GM12878 (cell line): ENCODE results near the gene EEF1A1.

Experiments used
- CHD2 ChIP-seq: IDR thresholded peaks from 2 replicates; pipeline ENCODE4 v1.6.1; 2011; ENCODE audit warnings: low read depth, low read length, improper control_type of control experiment, borderline replicate concordance
- FOXK2 ChIP-seq: fragments of 450-650 bp; IDR thresholded peaks from 2 replicates; pipeline ENCODE4 v1.6.1; 2017; ENCODE audit warnings: mild to moderate bottlenecking, moderate library complexity
- ZSCAN29 ChIP-seq: fragments of 450-650 bp; IDR thresholded peaks from 2 replicates; pipeline ENCODE4 v1.6.1; 2017; ENCODE audit warnings: mild to moderate bottlenecking, moderate library complexity
- TF ChIP-seq, protein P1 (sequence below), 3 experiments: IDR thresholded peaks in 2 of 3; conservative IDR thresholded peaks in 1 of 3; 2 replicates each; pipeline ENCODE4 v1.5.1; 2011; ENCODE audit warnings: low read depth in 3 of 3, low read length in 3 of 3, mild to moderate bottlenecking in 3 of 3, control low read depth in 2 of 3, moderate library complexity in 2 of 3, inconsistent platforms in 1 of 3, mixed read lengths in 1 of 3; ENCODE audit not compliant: control insufficient read depth in 2 of 3, insufficient read depth in 1 of 3; ENCODE audit errors: extremely low read depth in 1 of 3

DNA sequence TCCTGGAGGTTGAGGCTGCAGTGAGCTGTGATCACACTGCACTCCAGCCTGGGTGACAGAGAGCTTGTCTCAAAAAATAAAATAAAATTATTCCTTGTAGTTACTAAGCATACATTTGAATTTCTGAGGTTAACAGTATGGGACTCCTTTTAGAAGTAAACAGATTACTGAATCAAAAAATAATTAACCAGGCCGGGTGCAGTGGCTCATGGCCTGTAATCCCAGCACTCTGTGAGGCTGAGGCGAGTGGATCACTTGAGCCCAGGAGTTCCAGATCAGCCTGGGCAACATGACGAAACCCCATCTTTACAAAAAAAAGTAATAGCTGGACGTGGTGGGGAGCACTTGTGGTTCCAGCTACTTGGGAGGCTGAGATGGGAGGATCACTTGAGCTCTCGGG is 22.1 kb upstream of the EEF1A1 start:
- no peak for TF ChIP-seq CHD2
- TF ChIP-seq, protein P1, sequence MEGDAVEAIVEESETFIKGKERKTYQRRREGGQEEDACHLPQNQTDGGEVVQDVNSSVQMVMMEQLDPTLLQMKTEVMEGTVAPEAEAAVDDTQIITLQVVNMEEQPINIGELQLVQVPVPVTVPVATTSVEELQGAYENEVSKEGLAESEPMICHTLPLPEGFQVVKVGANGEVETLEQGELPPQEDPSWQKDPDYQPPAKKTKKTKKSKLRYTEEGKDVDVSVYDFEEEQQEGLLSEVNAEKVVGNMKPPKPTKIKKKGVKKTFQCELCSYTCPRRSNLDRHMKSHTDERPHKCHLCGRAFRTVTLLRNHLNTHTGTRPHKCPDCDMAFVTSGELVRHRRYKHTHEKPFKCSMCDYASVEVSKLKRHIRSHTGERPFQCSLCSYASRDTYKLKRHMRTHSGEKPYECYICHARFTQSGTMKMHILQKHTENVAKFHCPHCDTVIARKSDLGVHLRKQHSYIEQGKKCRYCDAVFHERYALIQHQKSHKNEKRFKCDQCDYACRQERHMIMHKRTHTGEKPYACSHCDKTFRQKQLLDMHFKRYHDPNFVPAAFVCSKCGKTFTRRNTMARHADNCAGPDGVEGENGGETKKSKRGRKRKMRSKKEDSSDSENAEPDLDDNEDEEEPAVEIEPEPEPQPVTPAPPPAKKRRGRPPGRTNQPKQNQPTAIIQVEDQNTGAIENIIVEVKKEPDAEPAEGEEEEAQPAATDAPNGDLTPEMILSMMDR (IDR thresholded peaks at IDR 0.05 in 2 of 3, conservative IDR thresholded peaks at IDR 0.05 in 1 of 3; ENCODE audit: control insufficient read depth in 2 of 3, extremely low read depth in 1 of 3, insufficient read depth in 1 of 3, low read depth in 3 of 3, low read length in 3 of 3), result no peak
- TF ChIP-seq FOXK2, result no peak
- TF ChIP-seq ZSCAN29, result no peak
